Endodermal cell (in vitro differentiated cells): Measurements from ENCODE around the gene ADGRB2. TPM values are rescaled to one million over a fixed set of nuclear protein-coding genes. Genes with fewer than 3 reads are reported as not detected.

ENCODE experiments used
- DNase-seq: peaks from one replicate; pipeline ENCODE4 v3.0.0-alpha.2; 2017
- H3K27ac ChIP-seq: 2 replicates; pipeline ENCODE4 v1.5.1; 2013; ENCODE audit warnings: mild to moderate bottlenecking, low read depth, low read length, moderate library complexity
- H3K27me3 ChIP-seq: 2 replicates; pipeline ENCODE4 v1.6.1; 2013; ENCODE audit warnings: mild to moderate bottlenecking, low read length, moderate library complexity; ENCODE audit not compliant: insufficient read depth, control insufficient read depth, poor library complexity, severe bottlenecking
- H3K36me3 ChIP-seq: 2 replicates; pipeline ENCODE4 v1.7.0; 2013; ENCODE audit warnings: mild to moderate bottlenecking, low read length, moderate library complexity; ENCODE audit not compliant: control insufficient read depth, insufficient read depth
- H3K4me1 ChIP-seq: one replicate; pipeline ENCODE4 v1.7.0; 2013; ENCODE audit warnings: low read length; ENCODE audit not compliant: control insufficient read depth, insufficient read depth
- H3K4me3 ChIP-seq: 2 replicates; pipeline ENCODE4 v1.5.1; 2013; ENCODE audit warnings: mild to moderate bottlenecking, low read length, moderate library complexity
- H3K9ac ChIP-seq: 2 replicates; pipeline ENCODE4 v1.6.1; 2013; ENCODE audit warnings: mild to moderate bottlenecking, low read length, moderate library complexity; ENCODE audit not compliant: poor library complexity, severe bottlenecking; ENCODE audit errors: extremely low read depth
- H3K9me3 ChIP-seq: 2 replicates; pipeline ENCODE4 v1.6.1; 2013; ENCODE audit warnings: mild to moderate bottlenecking, low read length, moderate library complexity; ENCODE audit not compliant: control insufficient read depth
- H3K27ac Mint-ChIP-seq: 2 replicates; pipeline ENCODE4 v1.8.0; 2020; ENCODE audit warnings: mixed read lengths
- H3K27me3 Mint-ChIP-seq: 2 replicates; pipeline ENCODE4 v1.8.0; 2021; ENCODE audit warnings: mild to moderate bottlenecking, mixed read lengths; ENCODE audit not compliant: insufficient read depth
- H3K36me3 Mint-ChIP-seq: 2 replicates; pipeline ENCODE4 v1.8.0; 2020; ENCODE audit warnings: low read depth, mixed read lengths
- H3K4me1 Mint-ChIP-seq: 2 replicates; pipeline ENCODE4 v1.8.0; 2020; ENCODE audit warnings: mixed read lengths
- H3K4me3 Mint-ChIP-seq: 2 replicates; pipeline ENCODE4 v1.8.0; 2020; ENCODE audit warnings: mild to moderate bottlenecking, moderate library complexity, mixed read lengths
- H3K9me3 Mint-ChIP-seq: 2 replicates; pipeline ENCODE4 v1.8.0; 2020; ENCODE audit warnings: mild to moderate bottlenecking, mixed read lengths
- WGBS, 2 experiments: methylation state at CpG; one replicate each; pipeline versions ENCODE4 v1.1.5 to v1.1.7; 2013; ENCODE audit warnings: missing lambda C conversion rate in 2 of 2, mixed read lengths in 1 of 2; ENCODE audit not compliant: insufficient coverage in 1 of 2, insufficient read length in 1 of 2; 5-methylcytosine and 5-hydroxymethylcytosine counted together
- total RNA-seq, 2 donors: library from RNA; stranded (reverse); fragmentation: NEBNext Ultra II Directional in 1 of 2; extraction: Animal tissue kit (Norgen Biotek cat#: 25700) in 1 of 2; gene quantifications; 2 replicates in 1 of 2; 3 replicates in 1 of 2; pipeline ENCODE4 v1.2.1, GENCODE V29; 2021
- TF ChIP-seq, protein P1 (sequence below): fragments of 200-600 bp; sonication (generic); conservative IDR thresholded peaks from 2 replicates; pipeline ENCODE4 v1.5.0; 2021; ENCODE audit warnings: antibody characterized with exemption, mild to moderate bottlenecking

ADGRB2 gene
- total RNA-seq, 2 donors from 2014 or later: 13.1 to 22.7 TPM

DNA sequence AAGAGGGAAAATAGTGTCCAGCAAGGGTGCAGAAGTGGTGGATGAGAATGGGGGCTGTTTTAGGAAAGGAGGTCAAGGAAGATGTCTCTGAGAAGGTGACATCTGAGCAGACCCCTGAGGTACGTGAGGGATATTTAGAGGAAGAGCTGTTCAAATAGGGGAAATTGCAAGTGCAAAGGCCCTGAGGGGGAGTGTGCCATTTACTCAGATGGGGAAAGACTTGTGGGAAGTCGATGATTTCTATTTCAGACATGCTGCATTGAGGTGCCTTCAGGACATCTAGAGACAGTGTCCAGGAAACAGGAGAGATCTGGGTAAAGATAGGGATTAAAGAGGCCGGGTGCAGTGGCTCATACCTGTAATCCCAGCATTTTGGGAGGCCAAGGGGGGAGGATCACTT, 10.4 kb upstream of the ADGRB2 start:
- H3K27me3 Mint-ChIP-seq: peaks cover 52% of the 10 kb centered on the region
- TF ChIP-seq, protein P1, sequence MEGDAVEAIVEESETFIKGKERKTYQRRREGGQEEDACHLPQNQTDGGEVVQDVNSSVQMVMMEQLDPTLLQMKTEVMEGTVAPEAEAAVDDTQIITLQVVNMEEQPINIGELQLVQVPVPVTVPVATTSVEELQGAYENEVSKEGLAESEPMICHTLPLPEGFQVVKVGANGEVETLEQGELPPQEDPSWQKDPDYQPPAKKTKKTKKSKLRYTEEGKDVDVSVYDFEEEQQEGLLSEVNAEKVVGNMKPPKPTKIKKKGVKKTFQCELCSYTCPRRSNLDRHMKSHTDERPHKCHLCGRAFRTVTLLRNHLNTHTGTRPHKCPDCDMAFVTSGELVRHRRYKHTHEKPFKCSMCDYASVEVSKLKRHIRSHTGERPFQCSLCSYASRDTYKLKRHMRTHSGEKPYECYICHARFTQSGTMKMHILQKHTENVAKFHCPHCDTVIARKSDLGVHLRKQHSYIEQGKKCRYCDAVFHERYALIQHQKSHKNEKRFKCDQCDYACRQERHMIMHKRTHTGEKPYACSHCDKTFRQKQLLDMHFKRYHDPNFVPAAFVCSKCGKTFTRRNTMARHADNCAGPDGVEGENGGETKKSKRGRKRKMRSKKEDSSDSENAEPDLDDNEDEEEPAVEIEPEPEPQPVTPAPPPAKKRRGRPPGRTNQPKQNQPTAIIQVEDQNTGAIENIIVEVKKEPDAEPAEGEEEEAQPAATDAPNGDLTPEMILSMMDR: no peak
- DNase-seq: no peak

DNA sequence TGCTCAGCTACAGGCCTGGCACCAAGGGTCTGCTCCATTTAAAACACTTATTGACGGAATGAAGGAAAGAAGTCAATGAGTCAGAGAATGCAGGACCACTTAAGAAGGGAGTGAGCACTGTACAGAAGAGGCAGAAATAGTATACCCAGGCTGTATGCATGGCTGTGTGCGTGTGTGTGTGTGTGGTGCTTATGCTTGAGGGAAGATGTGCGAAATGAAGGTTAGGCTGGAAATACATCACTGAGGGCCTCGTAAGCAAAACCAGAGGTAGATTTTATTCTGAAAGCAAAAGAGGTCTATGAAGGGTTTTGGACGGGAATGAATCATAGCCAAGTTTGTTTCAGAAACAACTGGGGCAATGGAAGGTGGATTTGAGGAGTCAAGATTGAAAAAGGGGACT, 9.7 kb upstream of the ADGRB2 start:
- Histone ChIP-seq H3K9ac (no peak overlapping the region), H3K9me3 (no peaks in the 10 kb centered on the region), H3K27ac (no peak overlapping the region), H3K4me1 (peaks cover 32% of the 10 kb centered on the region), H3K27me3 (peaks cover 35% of the 10 kb centered on the region), H3K36me3 (no peaks in the 10 kb centered on the region), H3K4me3 (no peak overlapping the region)
- no peak for DNase-seq
- Mint-ChIP-seq H3K4me3 (no peak overlapping the region), H3K36me3 (no peaks in the 10 kb centered on the region), H3K27me3 (peaks cover 52% of the 10 kb centered on the region), H3K9me3 (no peaks in the 10 kb centered on the region), H3K4me1 (peaks cover 54% of the 10 kb centered on the region), H3K27ac (no peak overlapping the region)
- TF ChIP-seq, protein P1: no peak
- 85 to 91% methylated on average over 3 to 5 of the region's 5 CpGs for WGBS, 2 experiments

More for the DNA sequence above, 10.4 kb upstream of the ADGRB2 start:
- Histone ChIP-seq H3K27ac (no peak overlapping the region), H3K27me3 (peaks cover 35% of the 10 kb centered on the region), H3K36me3 (no peaks in the 10 kb centered on the region), H3K9ac (no peak overlapping the region), H3K9me3 (no peaks in the 10 kb centered on the region), H3K4me3 (no peak overlapping the region), H3K4me1 (peaks cover 29% of the 10 kb centered on the region)
- WGBS, 2 experiments: 89 to 93% methylated on average over 3 of the region's 3 CpGs
- no peaks in the 10 kb centered on the region for H3K9me3 Mint-ChIP-seq
- H3K27ac Mint-ChIP-seq: no peak overlapping the region
- peaks cover 48% of the 10 kb centered on the region for H3K4me1 Mint-ChIP-seq
- no peak overlapping the region for H3K4me3 Mint-ChIP-seq
- H3K36me3 Mint-ChIP-seq: no peaks in the 10 kb centered on the region

DNA sequence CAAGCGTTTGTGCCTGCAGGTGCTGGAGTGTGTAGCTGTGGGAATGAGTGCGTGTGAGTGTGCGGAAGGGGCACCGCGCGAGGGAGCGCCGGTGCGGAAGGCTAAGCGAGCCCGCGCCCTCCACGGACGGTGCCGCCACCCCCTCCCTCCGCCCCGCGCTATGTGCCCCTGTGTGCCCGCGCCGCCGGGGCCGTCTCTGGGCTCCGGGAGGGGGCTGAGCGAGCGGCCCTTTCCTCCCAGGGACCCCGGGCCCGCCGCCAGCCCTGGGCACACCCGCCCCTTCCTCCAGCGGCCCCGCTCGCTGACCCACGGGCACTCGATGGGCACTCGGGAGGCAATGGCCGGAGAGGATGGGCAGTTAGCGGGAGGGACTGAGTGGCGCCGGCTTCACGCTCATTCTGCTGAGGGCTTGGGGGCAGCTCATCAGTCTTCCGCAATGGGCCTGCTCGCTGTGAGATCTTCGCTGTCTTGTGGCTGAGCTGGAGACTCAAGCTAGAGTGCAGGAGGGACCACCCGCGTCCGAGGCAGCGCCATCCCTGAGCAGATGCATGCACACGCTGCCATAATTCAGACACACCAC, 8.6 kb upstream of the ADGRB2 start:
- H3K4me3 ChIP-seq: peak overlapping the region; percentile 30
- Mint-ChIP-seq H3K27ac (no peak overlapping the region), H3K4me3 (peak overlapping the region; percentile 57), H3K9me3 (no peaks in the 10 kb centered on the region), H3K27me3 (peaks cover 55% of the 10 kb centered on the region), H3K4me1 (peaks cover 64% of the 10 kb centered on the region), H3K36me3 (no peaks in the 10 kb centered on the region)
- H3K27ac ChIP-seq: no peak overlapping the region
- no peak overlapping the region for H3K9ac ChIP-seq
- no peaks in the 10 kb centered on the region for H3K9me3 ChIP-seq
- H3K36me3 ChIP-seq: no peaks in the 10 kb centered on the region
- TF ChIP-seq, protein P1: no peak
- WGBS, 2 experiments: 49 to 70% methylated on average over 12 to 49 of the region's 49 CpGs
- peaks cover 35% of the 10 kb centered on the region for H3K27me3 ChIP-seq
- H3K4me1 ChIP-seq: peaks cover 32% of the 10 kb centered on the region
- DNase-seq: no peak
